SK-N-SH (cell line): Measurements from ENCODE around the gene RPS6KC1. TPM values are rescaled to one million over a fixed set of nuclear protein-coding genes. Genes with fewer than 3 reads are reported as not detected.
"Not testable (repeated sequence)": the region's sequence is repeated elsewhere in the genome, so short reads cannot be mapped to it uniquely, and the experiment has no call there.

Source experiments
- CTCF ChIA-PET: fragments of 300-600, 350-600 bp; formaldehyde crosslinking; extraction: SDS; loops from one replicate; lab custom pipeline; 2021; lab: Yijun Ruan, JAX
- POLR2A ChIA-PET: fragments of 350-600 bp; sonication (Branson Sonifier 250); formaldehyde crosslinking; extraction: SDS; loops from one replicate; lab custom pipeline; 2020; ENCODE audit warnings: antibody characterized with exemption, inconsistent platforms; lab: Yijun Ruan, JAX
- DNase-seq: peaks from one replicate; pipeline ENCODE4 v3.0.0; 2012
- H2AFZ ChIP-seq: fragments of 200-600 bp; sonication (generic); 2 replicates; pipeline ENCODE4 v1.8.1; 2016; ENCODE audit warnings: antibody characterized with exemption, mild to moderate bottlenecking, low read depth
- H3F3A ChIP-seq: fragments of 200-600 bp; sonication (generic); replicated peaks from 2 replicates; pipeline ENCODE3; 2016; ENCODE audit warnings: antibody characterized with exemption, mild to moderate bottlenecking; ENCODE audit not compliant: insufficient read depth
- H3K27ac ChIP-seq, 2 experiments: fragments of 200-500 bp in 1 of 2; fragments of 200-600 bp in 1 of 2; sonication (Bioruptor generic) in 1 of 2; sonication (generic), shearing (Covaris generic) in 1 of 2; 2 replicates each; pipeline versions ENCODE4 v1.5.1 to v1.6.1; 2014 to 2016; ENCODE audit warnings: low read depth in 2 of 2, inconsistent platforms in 1 of 2, low read length in 1 of 2, mild to moderate bottlenecking in 1 of 2, mixed read lengths in 1 of 2
- H3K27me3 ChIP-seq: fragments of 200-600 bp; sonication (generic), shearing (Covaris generic); 2 replicates; pipeline ENCODE4 v1.6.1; 2016; ENCODE audit warnings: mixed run types; ENCODE audit not compliant: insufficient read depth
- H3K36me3 ChIP-seq, 2 experiments: fragments of 200-500 bp in 1 of 2; fragments of 200-600 bp in 1 of 2; sonication (Bioruptor generic) in 1 of 2; sonication (generic) in 1 of 2; replicated peaks in 1 of 2; 2 replicates each; pipeline versions ENCODE3 to v1.5.1; 2014 to 2016; ENCODE audit warnings: low read length in 1 of 2, mild to moderate bottlenecking in 1 of 2; ENCODE audit not compliant: insufficient read depth in 2 of 2, control insufficient read depth in 1 of 2
- H3K4me1 ChIP-seq, 2 experiments: fragments of 200-500 bp in 1 of 2; fragments of 200-600 bp in 1 of 2; sonication (Bioruptor generic) in 1 of 2; sonication (generic), shearing (Covaris generic) in 1 of 2; 2 replicates each; pipeline versions ENCODE4 v1.5.1 to v1.6.1; 2014 to 2016; ENCODE audit warnings: low read depth in 1 of 2, low read length in 1 of 2, mixed run types in 1 of 2; ENCODE audit not compliant: insufficient read depth in 2 of 2, control insufficient read depth in 1 of 2
- H3K4me2 ChIP-seq: fragments of 200-600 bp; sonication (generic), shearing (Covaris generic); 2 replicates; pipeline ENCODE4 v1.6.1; 2017; ENCODE audit warnings: mixed run types
- H3K4me3 ChIP-seq, 2 experiments: fragments of 200-500 bp in 1 of 2; fragments of 200-600 bp in 1 of 2; sonication (Bioruptor generic) in 1 of 2; sonication (generic), shearing (Covaris generic) in 1 of 2; 2 replicates each; pipeline versions ENCODE4 v1.5.1 to v1.8.1; 2014 to 2016; ENCODE audit warnings: low read depth in 2 of 2, inconsistent platforms in 1 of 2, low read length in 1 of 2, mild to moderate bottlenecking in 1 of 2, mixed read lengths in 1 of 2, moderate library complexity in 1 of 2
- H3K79me2 ChIP-seq: fragments of 200-600 bp; sonication (generic); 2 replicates; pipeline ENCODE4 v1.8.1; 2017; ENCODE audit warnings: mild to moderate bottlenecking; ENCODE audit not compliant: insufficient read depth
- H3K9ac ChIP-seq: fragments of 200-600 bp; sonication (generic); 2 replicates; pipeline ENCODE4 v1.6.1; 2017; ENCODE audit warnings: mixed run types
- H3K9me2 ChIP-seq: fragments of 200-600 bp; sonication (generic); 2 replicates; pipeline ENCODE4 v1.6.1; 2017; ENCODE audit warnings: mixed run types
- H3K9me3 ChIP-seq: fragments of 200-600 bp; sonication (generic); 2 replicates; pipeline ENCODE4 v1.6.1; 2017; ENCODE audit warnings: mixed run types, mild to moderate bottlenecking, moderate library complexity
- H4K20me1 ChIP-seq: fragments of 200-600 bp; sonication (generic); 2 replicates; pipeline ENCODE4 v1.6.1; 2017; ENCODE audit warnings: mild to moderate bottlenecking, mixed run types; ENCODE audit not compliant: insufficient read depth
- CHD2 ChIP-seq: fragments of 150-350 bp; IDR thresholded peaks from 2 replicates; pipeline ENCODE4 v1.6.1; 2018; ENCODE audit warnings: low read length; ENCODE audit not compliant: partially characterized antibody
- EP300 ChIP-seq, 2 experiments: IDR thresholded peaks; 2 replicates each; pipeline versions ENCODE4 v1.4.0 to v1.6.1; 2012; ENCODE audit warnings: borderline replicate concordance in 1 of 2, low read depth in 1 of 2, low read length in 1 of 2
- FOSL2 ChIP-seq: IDR thresholded peaks from 2 replicates; pipeline ENCODE4 v1.4.0; 2012; ENCODE audit warnings: low read depth, mild to moderate bottlenecking, moderate library complexity, borderline replicate concordance
- GABPA ChIP-seq: IDR thresholded peaks from 2 replicates; pipeline ENCODE4 v1.4.0; 2012; ENCODE audit warnings: low read depth, mild to moderate bottlenecking
- GATA2 ChIP-seq: sonication (generic); formaldehyde crosslinking; IDR thresholded peaks from 2 replicates; pipeline ENCODE4 v1.5.0; 2020; ENCODE audit warnings: mild to moderate bottlenecking, missing genetic modification reagents
- MXI1 ChIP-seq: IDR thresholded peaks from 2 replicates; pipeline ENCODE4 v1.6.1; 2012; ENCODE audit warnings: mild to moderate bottlenecking, low read depth, low read length, improper control_type of control experiment
- NFIC ChIP-seq: IDR thresholded peaks from 2 replicates; pipeline ENCODE4 v1.4.0; 2012; ENCODE audit warnings: borderline replicate concordance
- NRF1 ChIP-seq: IDR thresholded peaks from 2 replicates; pipeline ENCODE4 v1.6.1; 2012; ENCODE audit warnings: low read depth, mild to moderate bottlenecking, low read length
- POLR2AphosphoS5 ChIP-seq: IDR thresholded peaks from 2 replicates; pipeline ENCODE4 v1.6.1; 2012; ENCODE audit warnings: low read depth, low read length
- RFX5 ChIP-seq: IDR thresholded peaks from 2 replicates; pipeline ENCODE4 v1.6.1; 2012; ENCODE audit warnings: mild to moderate bottlenecking, improper control_type of control experiment, low read length
- SIN3A ChIP-seq: IDR thresholded peaks from 2 replicates; pipeline ENCODE4 v1.6.1; 2012; ENCODE audit warnings: low read depth, mild to moderate bottlenecking, low read length, moderate library complexity, borderline replicate concordance
- TAF1 ChIP-seq: IDR thresholded peaks from 2 replicates; pipeline ENCODE4 v1.6.1; 2012; ENCODE audit warnings: low read depth, mild to moderate bottlenecking, low read length, moderate library complexity, borderline replicate concordance
- TCF12 ChIP-seq: IDR thresholded peaks from 2 replicates; pipeline ENCODE4 v1.4.0; 2012
- WGBS: methylation state at CpG from one replicate; pipeline ENCODE4 v1.1.6; 2017; ENCODE audit warnings: low lambda C conversion rate; 5-methylcytosine and 5-hydroxymethylcytosine counted together
- polyA plus RNA-seq, 3 experiments: library from polyadenylated mRNA; depleted of rRNA; stranded (reverse); fragments of >200 nt; gene quantifications; 2 replicates each; pipeline ENCODE4 v1.2.3, GENCODE V29; 2012
- TF ChIP-seq, protein P1 (sequence below): IDR thresholded peaks from 2 replicates; pipeline ENCODE4 v1.6.1; 2012; ENCODE audit warnings: mild to moderate bottlenecking, low read depth, low read length, moderate library complexity

Gene RPS6KC1
- polyA plus RNA-seq, 1 of the 3 experiments (the other 2 are of a cell fraction) = 7.8 TPM

DNA sequence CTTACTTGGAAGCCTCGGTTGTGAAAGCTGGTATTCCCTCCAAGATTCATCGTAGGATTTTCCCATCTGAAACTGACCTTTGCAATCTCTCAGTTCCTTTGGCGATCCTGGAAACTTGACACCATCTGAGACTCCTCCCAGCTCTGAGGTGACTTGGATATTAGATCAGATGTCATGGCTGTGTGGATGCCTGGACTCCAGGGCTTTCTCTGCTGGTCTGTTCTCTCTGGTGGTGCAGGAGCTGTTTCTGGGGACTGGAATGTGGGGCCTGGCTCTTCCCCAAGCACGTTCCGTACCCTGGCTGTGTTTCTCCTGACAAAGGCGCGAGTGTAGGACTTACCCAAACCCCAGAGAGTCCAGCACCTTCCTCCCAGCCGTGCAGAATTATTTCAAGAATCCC, 252.2 kb downstream of the RPS6KC1 start (continued):
- TF ChIP-seq, protein P1, sequence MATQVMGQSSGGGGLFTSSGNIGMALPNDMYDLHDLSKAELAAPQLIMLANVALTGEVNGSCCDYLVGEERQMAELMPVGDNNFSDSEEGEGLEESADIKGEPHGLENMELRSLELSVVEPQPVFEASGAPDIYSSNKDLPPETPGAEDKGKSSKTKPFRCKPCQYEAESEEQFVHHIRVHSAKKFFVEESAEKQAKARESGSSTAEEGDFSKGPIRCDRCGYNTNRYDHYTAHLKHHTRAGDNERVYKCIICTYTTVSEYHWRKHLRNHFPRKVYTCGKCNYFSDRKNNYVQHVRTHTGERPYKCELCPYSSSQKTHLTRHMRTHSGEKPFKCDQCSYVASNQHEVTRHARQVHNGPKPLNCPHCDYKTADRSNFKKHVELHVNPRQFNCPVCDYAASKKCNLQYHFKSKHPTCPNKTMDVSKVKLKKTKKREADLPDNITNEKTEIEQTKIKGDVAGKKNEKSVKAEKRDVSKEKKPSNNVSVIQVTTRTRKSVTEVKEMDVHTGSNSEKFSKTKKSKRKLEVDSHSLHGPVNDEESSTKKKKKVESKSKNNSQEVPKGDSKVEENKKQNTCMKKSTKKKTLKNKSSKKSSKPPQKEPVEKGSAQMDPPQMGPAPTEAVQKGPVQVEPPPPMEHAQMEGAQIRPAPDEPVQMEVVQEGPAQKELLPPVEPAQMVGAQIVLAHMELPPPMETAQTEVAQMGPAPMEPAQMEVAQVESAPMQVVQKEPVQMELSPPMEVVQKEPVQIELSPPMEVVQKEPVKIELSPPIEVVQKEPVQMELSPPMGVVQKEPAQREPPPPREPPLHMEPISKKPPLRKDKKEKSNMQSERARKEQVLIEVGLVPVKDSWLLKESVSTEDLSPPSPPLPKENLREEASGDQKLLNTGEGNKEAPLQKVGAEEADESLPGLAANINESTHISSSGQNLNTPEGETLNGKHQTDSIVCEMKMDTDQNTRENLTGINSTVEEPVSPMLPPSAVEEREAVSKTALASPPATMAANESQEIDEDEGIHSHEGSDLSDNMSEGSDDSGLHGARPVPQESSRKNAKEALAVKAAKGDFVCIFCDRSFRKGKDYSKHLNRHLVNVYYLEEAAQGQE = no peak
- no peak for TF ChIP-seq TAF1

DNA sequence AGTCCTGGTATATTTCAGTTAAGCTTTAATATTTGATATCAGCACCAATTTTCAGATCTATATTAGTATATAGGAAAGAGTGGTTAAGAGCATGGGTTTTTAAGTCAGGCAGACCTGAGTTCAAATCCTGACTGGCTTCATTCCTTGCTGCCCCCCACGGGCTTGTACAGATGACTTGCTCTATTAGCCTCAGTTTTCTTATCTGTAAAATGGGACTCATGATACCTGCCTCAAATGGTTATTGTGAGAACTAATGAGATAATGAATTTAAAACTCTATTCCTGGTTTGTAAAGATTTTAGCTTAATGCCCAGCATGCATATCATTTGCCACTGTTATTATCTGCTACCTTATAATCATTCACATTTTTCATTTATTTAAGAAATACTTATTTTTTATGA, 264.5 kb downstream of the RPS6KC1 start:
- H3K27ac ChIP-seq = no peak overlapping the region
- H3K9me3 ChIP-seq = no peaks in the 10 kb centered on the region
- no peak overlapping the region for H3K4me2 ChIP-seq
- H3F3A ChIP-seq = no peaks in the 10 kb centered on the region
- no peaks in the 10 kb centered on the region for H3K36me3 ChIP-seq
- no peak for DNase-seq
- 7% methylated on average over 1 of the region's 1 CpG for WGBS
- ChIA-PET CTCF (no interaction called here), POLR2A (no interaction called here)
- H3K4me1 ChIP-seq = no peaks in the 10 kb centered on the region
- no peaks in the 10 kb centered on the region for H3K9me2 ChIP-seq
- no peaks in the 10 kb centered on the region for H3K27me3 ChIP-seq
- no peak overlapping the region for H2AFZ ChIP-seq
- no peak overlapping the region for H3K4me3 ChIP-seq
- no peaks in the 10 kb centered on the region for H3K79me2 ChIP-seq
- H3K9ac ChIP-seq = no peak overlapping the region
- TF ChIP-seq GATA2 (CRISPR knock-in tag) = no peak
- TF ChIP-seq EP300 (IDR thresholded peaks at IDR 0.05; ENCODE audit: borderline replicate concordance in 1 of 2, low read depth in 1 of 2, low read length in 1 of 2) = no peak
- no peak for TF ChIP-seq TAF1
- TF ChIP-seq SIN3A = no peak
- TF ChIP-seq GABPA = no peak
- TF ChIP-seq TCF12 = no peak
- TF ChIP-seq FOSL2 = no peak
- no peak for TF ChIP-seq NFIC
- TF ChIP-seq NRF1 = no peak
- no peak for TF ChIP-seq CHD2
- no peak for TF ChIP-seq RFX5
- TF ChIP-seq MXI1 = no peak
- no peak for TF ChIP-seq POLR2AphosphoS5
- H4K20me1 ChIP-seq = no peaks in the 10 kb centered on the region

DNA sequence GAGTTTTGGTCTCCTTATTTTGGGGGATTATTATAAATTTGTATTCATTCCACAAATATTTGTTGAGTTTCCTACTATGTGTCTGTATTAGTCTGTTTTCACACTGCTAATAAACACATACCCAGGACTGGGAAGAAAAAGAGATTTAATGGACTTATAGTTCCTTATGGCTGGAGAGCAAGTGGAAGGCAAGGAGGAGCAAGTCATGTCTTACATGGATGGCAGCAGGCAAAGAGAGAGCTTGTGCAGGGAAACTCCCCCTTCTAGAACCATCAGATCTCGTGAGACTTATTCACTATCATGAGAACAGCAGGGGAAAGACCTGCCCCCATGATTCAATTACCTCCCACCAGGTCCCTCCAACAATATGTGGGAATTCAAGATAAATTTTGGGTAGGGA, 267.4 kb downstream of the RPS6KC1 start:
- H3K4me1 ChIP-seq, H3K9me3 ChIP-seq, H3K4me3 ChIP-seq, H4K20me1 ChIP-seq, POLR2A ChIA-PET, H3F3A ChIP-seq, H3K79me2 ChIP-seq, H3K27me3 ChIP-seq, CTCF ChIA-PET, H3K36me3 ChIP-seq, H3K9ac ChIP-seq, H2AFZ ChIP-seq, H3K9me2 ChIP-seq, H3K27ac ChIP-seq, DNase-seq, H3K4me2 ChIP-seq: not testable (repeated sequence)
- WGBS = 0% methylated on average over 1 of the region's 1 CpG
